Glomerular visceral epithelial cell (primary cell): ENCODE measurements around the gene ORAI2.
A peak's percentile ranks its signal among the peaks of the same experiment; 100 is the strongest.
"Not testable (repeated sequence)": the region's sequence is repeated elsewhere in the genome, so short reads cannot be mapped to it uniquely, and the experiment has no call there.

Source experiments
- DNase-seq: peaks from one replicate; pipeline ENCODE4 v3.0.0-alpha.2; 2016; ENCODE audit errors: extremely low spot score

The ORAI2 gene

GRCh38 chr7:102433219-102434038 lies at the start of gene ORAI2:
ORAI2 (plus strand) TSS chr7:102433575; CDS start chr7:102438957, 5,382 bp downstream.
- DNase-seq, result peak; percentile 76

GRCh38 chr7:102387064-102387463 lies 46.3 kb upstream of the ORAI2 start:
- no peak for DNase-seq

GRCh38 chr7:102389810-102390209 lies 43.6 kb upstream of the ORAI2 start:
- DNase-seq, result no peak

- peak; percentile 83 for DNase-seq
These were observed 42.5 kb upstream of the ORAI2 start for GRCh38 chr7:102390697-102391484.

- no peak for DNase-seq
These were observed 41.0 kb upstream of the ORAI2 start for GRCh38 chr7:102392330-102392729.

GRCh38 chr7:102393467-102393866 lies 39.9 kb upstream of the ORAI2 start:
- no peak for DNase-seq

- DNase-seq, result no peak
These were observed 37.8 kb upstream of the ORAI2 start for GRCh38 chr7:102395592-102395872.

DNA sequence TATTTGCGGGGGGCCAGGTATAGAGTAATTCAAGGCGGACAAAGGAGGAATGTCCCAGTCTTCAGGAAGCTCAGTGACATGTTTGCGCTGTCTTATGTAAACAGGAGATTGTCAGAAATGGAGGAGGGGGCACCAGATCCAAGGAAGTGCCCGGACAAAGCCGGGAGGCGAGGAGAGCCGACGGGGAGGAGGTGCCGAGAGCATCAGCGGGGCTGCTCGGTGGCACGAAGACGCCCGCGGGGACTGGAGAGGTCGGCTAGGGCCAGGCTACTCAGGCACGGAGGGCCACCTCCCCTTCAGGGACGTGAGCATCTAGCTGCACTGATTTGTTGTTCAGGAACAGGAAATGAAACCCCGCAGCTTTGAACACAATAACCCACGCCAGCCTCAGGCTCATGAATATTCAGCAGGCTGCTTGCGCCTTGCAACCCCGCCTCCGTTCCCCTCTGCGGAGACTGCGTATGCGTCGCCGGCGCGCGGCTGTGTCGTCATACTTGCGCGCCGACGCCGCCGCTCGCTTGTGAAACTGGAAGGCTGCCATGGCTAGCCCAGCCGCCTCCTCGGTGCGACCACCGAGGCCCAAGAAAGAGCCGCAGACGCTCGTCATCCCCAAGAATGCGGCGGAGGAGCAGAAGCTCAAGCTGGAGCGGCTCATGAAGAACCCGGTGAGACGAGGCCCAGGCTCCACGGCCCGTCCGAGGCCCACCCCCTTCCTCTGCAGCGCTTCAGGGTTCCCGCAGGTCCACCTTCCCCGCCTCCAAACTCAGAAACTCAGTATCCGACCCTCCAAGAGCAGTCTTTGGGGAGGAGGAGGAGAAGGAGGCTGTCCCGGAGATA lies 37.3 kb upstream of the ORAI2 start, which contains the start of gene PRKRIP1:
TSS of gene PRKRIP1 (plus strand) at position 491 of the 837 bp plus-strand sequence. CDS start at position 540, 49 bp downstream.
- DNase-seq, result peak; percentile 90

- DNase-seq, result no peak
These were observed 36.7 kb upstream of the ORAI2 start for GRCh38 chr7:102396710-102397019.

GRCh38 chr7:102398543-102398942 lies 34.8 kb upstream of the ORAI2 start:
- DNase-seq, result no peak

DNA sequence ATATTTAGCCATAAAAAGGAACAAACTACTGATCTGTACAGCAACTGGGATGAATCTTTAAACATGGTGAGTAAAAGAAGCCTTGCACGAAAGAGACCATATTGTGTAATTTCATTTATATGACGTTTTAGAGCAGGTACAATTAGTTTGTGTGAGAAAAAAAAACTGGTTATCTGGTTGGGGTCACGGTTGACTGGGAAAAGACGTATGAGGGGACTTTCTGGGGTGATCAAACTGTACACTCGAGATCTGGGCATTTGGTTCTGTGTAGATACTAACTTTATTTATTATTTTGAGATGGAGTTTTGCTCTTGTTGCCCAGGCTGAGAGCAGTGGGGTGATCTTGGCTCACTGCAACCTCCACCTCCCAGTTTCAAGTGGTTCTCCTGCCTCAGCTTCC lies 33.0 kb upstream of the ORAI2 start:
- no peak for DNase-seq

DNA sequence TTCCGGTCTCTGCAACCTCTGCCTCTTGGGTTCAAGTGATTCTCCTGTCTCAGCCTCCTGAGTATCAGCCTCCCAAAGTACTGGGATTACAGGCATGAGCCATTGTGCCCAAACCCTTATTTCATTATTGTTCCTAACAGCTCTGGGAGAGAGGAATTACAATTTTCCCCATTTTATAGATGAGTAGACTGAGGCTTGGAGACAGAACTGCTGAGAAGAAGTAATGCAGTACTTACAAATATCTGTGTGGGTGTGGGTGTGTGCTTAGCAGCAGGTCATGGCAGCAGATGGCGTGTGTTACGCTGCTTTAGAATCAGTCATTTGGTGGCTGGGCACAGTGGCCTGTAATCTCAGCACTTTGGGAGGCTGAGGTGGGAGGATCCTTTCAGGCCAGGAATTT lies 29.8 kb upstream of the ORAI2 start:
- DNase-seq, result no peak

- peak; percentile 64 for DNase-seq
These were observed 29.1 kb upstream of the ORAI2 start for GRCh38 chr7:102404005-102404861.

DNA sequence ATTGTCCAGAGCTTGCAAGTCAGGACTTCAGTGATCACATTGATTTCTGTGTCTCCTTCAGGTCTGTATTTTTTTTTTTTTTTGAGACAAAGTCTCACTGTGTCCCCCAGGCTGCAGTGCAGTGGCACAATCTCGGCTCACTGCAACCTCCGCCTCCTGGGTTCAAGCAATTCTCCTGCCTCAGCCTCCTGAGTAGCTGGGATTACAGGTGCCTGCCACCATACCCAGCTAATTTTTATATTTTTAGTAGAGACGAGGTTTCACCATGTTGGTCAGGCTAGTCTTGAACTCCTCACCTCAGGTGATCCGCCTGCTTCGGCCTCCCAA lies 28.6 kb upstream of the ORAI2 start:
- not testable (repeated sequence) for DNase-seq

DNA sequence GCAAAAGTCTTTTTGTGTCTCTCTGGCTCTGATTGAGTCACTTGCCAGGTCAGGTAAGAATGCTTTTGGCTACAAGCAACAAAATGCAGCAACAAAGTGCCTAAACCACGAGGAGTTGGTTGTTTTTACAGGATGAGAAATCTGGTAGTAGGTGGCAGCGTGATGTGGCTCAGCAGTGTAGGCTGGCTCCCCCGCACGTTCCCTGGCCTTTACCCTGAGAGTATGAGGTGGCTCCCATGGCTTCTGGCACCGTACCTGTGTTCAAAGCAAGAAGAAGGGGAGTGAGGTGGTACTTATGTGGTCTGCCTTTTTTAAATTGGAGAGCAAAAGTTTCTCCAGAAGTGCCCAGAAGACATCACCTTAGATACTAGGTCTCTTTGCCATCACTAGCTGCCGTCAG lies 25.5 kb upstream of the ORAI2 start:
- no peak for DNase-seq

DNA sequence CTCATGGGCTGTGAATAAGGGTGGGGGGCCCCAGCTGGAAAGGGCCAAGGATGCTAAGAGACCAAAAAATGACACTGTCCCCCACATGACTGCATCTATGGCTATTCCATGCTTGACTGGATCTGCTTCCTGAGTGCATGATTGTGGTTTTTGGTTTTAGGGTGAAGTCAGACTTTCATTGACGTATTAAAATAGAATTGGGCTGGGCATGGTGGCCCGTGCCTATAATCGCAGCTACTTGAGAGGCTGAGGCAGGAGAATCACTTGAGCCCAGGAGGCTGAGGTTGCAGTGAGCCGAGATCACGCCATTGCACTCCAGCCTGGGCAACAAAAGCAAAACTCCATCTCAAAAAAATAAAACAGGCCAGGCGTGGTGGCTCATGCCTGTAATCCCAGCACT lies 24.8 kb upstream of the ORAI2 start:
- DNase-seq, result peak; percentile 69

- DNase-seq, result no peak
These were observed 24.0 kb upstream of the ORAI2 start for GRCh38 chr7:102409340-102409739.

DNA sequence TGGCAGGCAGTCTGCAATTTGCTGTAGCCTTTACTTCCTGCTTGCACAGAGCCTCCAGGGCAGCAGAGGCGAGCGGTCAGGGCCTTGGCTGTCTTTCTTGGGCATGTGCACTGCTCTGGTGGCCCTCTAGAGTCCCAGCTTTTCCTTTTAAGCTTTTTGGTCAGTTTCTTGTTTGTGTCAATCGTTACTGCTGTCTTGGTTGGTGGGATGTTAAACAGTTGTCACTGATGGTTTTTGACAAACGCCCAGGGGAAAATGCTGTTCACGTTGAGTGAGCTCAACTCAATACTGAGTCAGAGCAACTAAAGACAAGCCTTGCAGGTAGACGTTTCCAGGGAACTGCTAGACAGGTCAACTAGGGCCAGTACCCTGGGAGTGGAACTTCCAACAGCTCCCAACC lies 23.3 kb upstream of the ORAI2 start:
- DNase-seq, result no peak

GRCh38 chr7:102410918-102411317 lies 22.5 kb upstream of the ORAI2 start:
- no peak for DNase-seq

DNA sequence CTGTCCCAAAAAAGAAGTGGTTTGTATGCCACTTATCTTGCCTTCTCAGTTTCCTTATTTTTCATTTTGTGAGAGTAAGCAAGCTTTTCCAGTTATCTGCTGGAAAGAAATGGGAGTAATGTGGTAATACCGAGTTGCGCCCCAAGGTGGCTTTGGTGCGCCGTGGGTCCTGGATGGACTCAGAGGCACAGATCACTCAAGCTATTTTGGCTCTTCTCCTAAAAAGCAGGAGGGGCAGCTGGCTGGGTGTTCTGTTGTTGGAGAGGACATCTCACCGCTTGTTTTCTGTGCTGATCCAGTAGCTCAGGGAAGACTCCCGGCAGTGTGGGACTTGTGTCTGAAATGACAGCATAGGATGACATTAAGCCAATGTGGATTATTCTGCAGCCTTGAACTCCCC lies 20.8 kb upstream of the ORAI2 start:
- no peak for DNase-seq

GRCh38 chr7:102413091-102413490 lies 20.3 kb upstream of the ORAI2 start:
- DNase-seq, result no peak

DNA sequence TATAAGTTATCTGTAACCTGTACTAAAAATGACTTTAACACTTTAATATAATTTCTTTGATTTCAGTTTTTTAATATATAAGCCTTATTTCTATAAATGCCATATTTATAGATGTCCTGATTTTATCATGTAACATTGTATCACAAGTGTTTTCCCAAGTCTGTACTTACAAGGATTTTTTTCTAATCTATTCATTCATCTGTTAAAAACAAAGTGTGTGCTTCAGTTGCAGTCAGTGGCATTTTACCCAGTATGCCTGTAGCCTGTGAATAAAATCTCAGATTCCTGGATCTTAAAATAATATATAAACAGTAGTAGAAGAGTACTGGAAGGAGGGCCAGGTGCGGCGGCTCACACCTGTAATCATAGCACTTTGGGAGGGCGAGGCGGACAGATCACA lies 19.8 kb upstream of the ORAI2 start:
- DNase-seq, result no peak
